ENCODE results near the gene USE1.

Gene USE1

GRCh38 chr19:17172624-17173345, 42.4 kb upstream of the USE1 start:
- H3K4me2 ChIP-seq (ENCODE audit: low read length) = no peak overlapping the region
- H2BK12ac ChIP-seq (ENCODE audit: low read length) = no peak overlapping the region
- H3K4ac ChIP-seq (ENCODE audit: low read depth, low read length) = no peak overlapping the region
- H3K23ac ChIP-seq (ENCODE audit: low read length) = no peak overlapping the region
- H3K27me3 ChIP-seq (ENCODE audit: insufficient read depth, low read length) = no peaks in the 10 kb centered on the region
- H2BK120ac ChIP-seq (ENCODE audit: insufficient read depth, low read length, poor library complexity) = no peak overlapping the region
- no peak overlapping the region for H2BK5ac ChIP-seq (ENCODE audit: low read depth, low read length, poor library complexity)
- no peak overlapping the region for H3K9ac ChIP-seq (ENCODE audit: low read length)
- no peak overlapping the region for H3K14ac ChIP-seq (ENCODE audit: low read length)
- no peak overlapping the region for H4K8ac ChIP-seq (ENCODE audit: low read depth, low read length)
- WGBS (ENCODE audit: extremely low coverage, insufficient coverage, insufficient read length) = no CpG with 5 or more reads among the region's 33 CpGs
- no peak overlapping the region for H4K91ac ChIP-seq (ENCODE audit: low read depth, low read length)
- peak; percentile 94 to 98 for DNase-seq
- no peak overlapping the region for H2AK5ac ChIP-seq (ENCODE audit: low read length)
- H4K12ac ChIP-seq (ENCODE audit: low read depth, low read length) = no peak overlapping the region
- peaks cover 0 to 8% of the 10 kb centered on the region in 2 experiments for H3K4me1 ChIP-seq (ENCODE audit: control insufficient read depth in 1 of 2, insufficient read depth in 2 of 2, low read length in 2 of 2)
- H3K79me2 ChIP-seq (ENCODE audit: control insufficient read depth, insufficient read depth, low read length, poor library complexity) = no peaks in the 10 kb centered on the region
- no peak overlapping the region for H2AFZ ChIP-seq (ENCODE audit: insufficient read depth, low read length, poor library complexity)
- no peak overlapping the region for H3K4me3 ChIP-seq (ENCODE audit: low read depth, low read length)
- H3K9me3 ChIP-seq (ENCODE audit: insufficient read depth, low read depth, low read length) = no peaks in the 10 kb centered on the region
- H3K27ac ChIP-seq (ENCODE audit: low read depth, low read length) = no peak overlapping the region
- peaks cover 76 to 80% of the 10 kb centered on the region in 2 experiments for H3K36me3 ChIP-seq (ENCODE audit: control insufficient read depth in 1 of 2, insufficient read depth in 2 of 2, low read length in 2 of 2)
- no peaks in the 10 kb centered on the region for H3K79me1 ChIP-seq (ENCODE audit: low read length)
- H3K18ac ChIP-seq (ENCODE audit: low read length) = no peak overlapping the region

- Histone ChIP-seq H2BK12ac (ENCODE audit: low read length) (no peak overlapping the region), H3K18ac (ENCODE audit: low read length) (no peak overlapping the region), H4K8ac (ENCODE audit: low read depth, low read length) (no peak overlapping the region), H3K27ac (ENCODE audit: low read depth, low read length) (no peak overlapping the region), H3K4me1 (ENCODE audit: control insufficient read depth in 1 of 2, insufficient read depth in 2 of 2, low read length in 2 of 2) (peaks cover 0 to 3% of the 10 kb centered on the region in 2 experiments), H2AK5ac (ENCODE audit: low read length) (no peak overlapping the region), H3K4me3 (ENCODE audit: low read depth, low read length) (no peak overlapping the region), H3K36me3 (ENCODE audit: control insufficient read depth in 1 of 2, insufficient read depth in 2 of 2, low read length in 2 of 2) (peaks cover 59 to 61% of the 10 kb centered on the region in 2 experiments), H3K9ac (ENCODE audit: low read length) (no peak overlapping the region), H2AFZ (ENCODE audit: insufficient read depth, low read length, poor library complexity) (no peak overlapping the region), H2BK120ac (ENCODE audit: insufficient read depth, low read length, poor library complexity) (no peak overlapping the region), H3K4ac (ENCODE audit: low read depth, low read length) (no peak overlapping the region), H3K14ac (ENCODE audit: low read length) (no peak overlapping the region), H3K79me1 (ENCODE audit: low read length) (no peaks in the 10 kb centered on the region), H4K12ac (ENCODE audit: low read depth, low read length) (peak overlapping the region; percentile 38), H2BK5ac (ENCODE audit: low read depth, low read length, poor library complexity) (no peak overlapping the region), H3K4me2 (ENCODE audit: low read length) (no peak overlapping the region), H3K9me3 (ENCODE audit: insufficient read depth, low read depth, low read length) (no peaks in the 10 kb centered on the region), H3K23ac (ENCODE audit: low read length) (no peak overlapping the region), H4K91ac (ENCODE audit: low read depth, low read length) (no peak overlapping the region), H3K79me2 (ENCODE audit: control insufficient read depth, insufficient read depth, low read length, poor library complexity) (no peaks in the 10 kb centered on the region), H3K27me3 (ENCODE audit: insufficient read depth, low read length) (no peaks in the 10 kb centered on the region)
- peak; percentile 87 to 96 for DNase-seq
- WGBS (ENCODE audit: extremely low coverage, insufficient coverage, insufficient read length) = no CpG with 5 or more reads among the region's 10 CpGs
These were observed 36.9 kb upstream of the USE1 start for GRCh38 chr19:17178291-17178690.

GRCh38 chr19:17180997-17181702, 34.0 kb upstream of the USE1 start:
- Histone ChIP-seq H3K9ac (ENCODE audit: low read length) (no peak overlapping the region), H4K12ac (ENCODE audit: low read depth, low read length) (no peak overlapping the region), H3K23ac (ENCODE audit: low read length) (no peak overlapping the region), H2AK5ac (ENCODE audit: low read length) (no peak overlapping the region), H3K79me1 (ENCODE audit: low read length) (no peaks in the 10 kb centered on the region), H3K4me1 (ENCODE audit: control insufficient read depth in 1 of 2, insufficient read depth in 2 of 2, low read length in 2 of 2) (no peaks in the 10 kb centered on the region), H2BK12ac (ENCODE audit: low read length) (no peak overlapping the region), H3K4me3 (ENCODE audit: low read depth, low read length) (no peak overlapping the region), H2BK5ac (ENCODE audit: low read depth, low read length, poor library complexity) (no peak overlapping the region), H3K27me3 (ENCODE audit: insufficient read depth, low read length) (no peaks in the 10 kb centered on the region), H4K8ac (ENCODE audit: low read depth, low read length) (no peak overlapping the region), H3K27ac (ENCODE audit: low read depth, low read length) (no peak overlapping the region), H3K4me2 (ENCODE audit: low read length) (no peak overlapping the region), H2BK120ac (ENCODE audit: insufficient read depth, low read length, poor library complexity) (no peak overlapping the region), H3K4ac (ENCODE audit: low read depth, low read length) (no peak overlapping the region), H4K91ac (ENCODE audit: low read depth, low read length) (no peak overlapping the region), H3K9me3 (ENCODE audit: insufficient read depth, low read depth, low read length) (no peaks in the 10 kb centered on the region), H3K36me3 (ENCODE audit: control insufficient read depth in 1 of 2, insufficient read depth in 2 of 2, low read length in 2 of 2) (peaks cover 59 to 67% of the 10 kb centered on the region in 2 experiments), H3K79me2 (ENCODE audit: control insufficient read depth, insufficient read depth, low read length, poor library complexity) (no peaks in the 10 kb centered on the region), H2AFZ (ENCODE audit: insufficient read depth, low read length, poor library complexity) (no peak overlapping the region), H3K18ac (ENCODE audit: low read length) (no peak overlapping the region), H3K14ac (ENCODE audit: low read length) (no peak overlapping the region)
- no CpG with 5 or more reads among the region's 22 CpGs for WGBS (ENCODE audit: extremely low coverage, insufficient coverage, insufficient read length)
- DNase-seq = no peak

GRCh38 chr19:17183271-17183761, 31.8 kb upstream of the USE1 start:
- no peaks in the 10 kb centered on the region for H3K27me3 ChIP-seq (ENCODE audit: insufficient read depth, low read length)
- no peak overlapping the region for H2BK12ac ChIP-seq (ENCODE audit: low read length)
- H3K23ac ChIP-seq (ENCODE audit: low read length) = no peak overlapping the region
- no peak overlapping the region for H3K4ac ChIP-seq (ENCODE audit: low read depth, low read length)
- no peak overlapping the region for H3K18ac ChIP-seq (ENCODE audit: low read length)
- H2AK5ac ChIP-seq (ENCODE audit: low read length) = no peak overlapping the region
- no peaks in the 10 kb centered on the region for H3K79me1 ChIP-seq (ENCODE audit: low read length)
- H3K4me3 ChIP-seq (ENCODE audit: low read depth, low read length) = no peak overlapping the region
- no peaks in the 10 kb centered on the region for H3K9me3 ChIP-seq (ENCODE audit: insufficient read depth, low read depth, low read length)
- no peak overlapping the region for H3K9ac ChIP-seq (ENCODE audit: low read length)
- H3K4me1 ChIP-seq (ENCODE audit: control insufficient read depth in 1 of 2, insufficient read depth in 2 of 2, low read length in 2 of 2) = no peaks in the 10 kb centered on the region
- no peak overlapping the region for H3K4me2 ChIP-seq (ENCODE audit: low read length)
- peaks cover 57 to 67% of the 10 kb centered on the region in 2 experiments for H3K36me3 ChIP-seq (ENCODE audit: control insufficient read depth in 1 of 2, insufficient read depth in 2 of 2, low read length in 2 of 2)
- no peak overlapping the region for H2AFZ ChIP-seq (ENCODE audit: insufficient read depth, low read length, poor library complexity)
- DNase-seq = no peak
- H4K8ac ChIP-seq (ENCODE audit: low read depth, low read length) = no peak overlapping the region
- no peak overlapping the region for H4K12ac ChIP-seq (ENCODE audit: low read depth, low read length)
- no CpG with 5 or more reads among the region's 14 CpGs for WGBS (ENCODE audit: extremely low coverage, insufficient coverage, insufficient read length)
- H4K91ac ChIP-seq (ENCODE audit: low read depth, low read length) = no peak overlapping the region
- no peak overlapping the region for H3K27ac ChIP-seq (ENCODE audit: low read depth, low read length)
- no peak overlapping the region for H3K14ac ChIP-seq (ENCODE audit: low read length)
- no peak overlapping the region for H2BK5ac ChIP-seq (ENCODE audit: low read depth, low read length, poor library complexity)
- no peak overlapping the region for H2BK120ac ChIP-seq (ENCODE audit: insufficient read depth, low read length, poor library complexity)
- no peaks in the 10 kb centered on the region for H3K79me2 ChIP-seq (ENCODE audit: control insufficient read depth, insufficient read depth, low read length, poor library complexity)

Data from trophoblast cell (in vitro differentiated cells and primary cell).